Raji (cell line): Measurements from ENCODE around the gene FGGY.

Experiments
- POLR2A ChIP-seq: IDR thresholded peaks from 2 replicates; pipeline ENCODE4 v1.6.1; 2011; ENCODE audit warnings: low read depth, low read length, control low read depth; ENCODE audit not compliant: insufficient read depth

FGGY gene

DNA sequence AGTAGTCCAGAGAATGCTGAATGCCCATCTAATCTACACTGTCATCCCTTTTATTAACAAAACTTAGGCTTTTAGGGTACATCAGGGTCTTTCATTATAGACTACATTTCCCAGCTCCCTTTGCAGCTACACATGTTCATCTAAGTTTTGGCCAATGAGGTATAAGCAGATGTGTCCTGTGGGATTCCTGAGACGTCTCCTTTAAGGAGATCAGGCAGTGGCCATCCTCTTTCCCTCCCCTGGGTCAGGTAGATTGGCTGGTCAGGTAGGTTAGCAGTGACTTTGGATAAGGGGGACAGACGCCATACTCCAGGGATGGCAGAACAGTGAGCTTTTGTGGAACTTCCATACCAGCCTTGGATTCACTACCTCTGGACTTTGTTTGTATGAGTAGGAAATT, 188.3 kb downstream of the FGGY start:
- no peak for TF ChIP-seq POLR2A

GRCh38 chr1:59485949-59486348, 189.1 kb downstream of the FGGY start:
- TF ChIP-seq POLR2A, result no peak

GRCh38 chr1:59486615-59487014, 189.7 kb downstream of the FGGY start:
- TF ChIP-seq POLR2A, result no peak

GRCh38 chr1:59487335-59488031, 190.6 kb downstream of the FGGY start:
- TF ChIP-seq POLR2A, result no peak

GRCh38 chr1:59492500-59492899, 195.6 kb downstream of the FGGY start:
- no peak for TF ChIP-seq POLR2A

DNA sequence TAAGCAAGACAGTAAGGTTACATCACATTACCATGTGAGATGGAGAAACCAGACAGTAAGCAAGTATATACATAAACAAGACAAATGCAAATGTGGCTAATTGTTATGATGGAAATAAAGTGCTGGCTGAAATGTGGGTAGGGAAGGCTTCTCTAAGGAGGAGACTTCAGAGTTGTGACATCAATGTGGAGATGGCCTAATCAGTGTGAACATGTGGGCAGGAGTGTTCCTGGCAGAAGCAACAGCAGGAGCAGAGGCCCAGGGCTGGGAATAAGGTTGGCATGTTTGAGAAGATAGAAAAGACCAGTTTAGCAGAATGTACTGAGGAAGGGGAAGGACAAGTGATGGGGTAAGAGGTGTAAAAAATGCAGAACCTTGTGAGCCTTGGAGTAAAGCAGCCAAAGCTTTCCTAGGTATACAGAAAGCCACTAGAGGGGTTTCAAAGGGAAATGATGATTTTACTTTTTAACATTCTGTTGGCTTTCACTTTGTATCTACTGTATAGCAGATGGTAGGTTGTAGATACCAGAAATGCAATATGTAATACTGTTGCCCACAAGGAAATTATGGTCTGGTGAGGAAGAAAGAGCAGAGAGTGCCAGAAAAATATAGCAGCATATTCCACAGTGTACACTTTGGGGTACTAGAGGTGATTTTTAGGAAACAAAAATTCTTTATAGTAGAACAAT, 197.4 kb downstream of the FGGY start:
- TF ChIP-seq POLR2A, result no peak

DNA sequence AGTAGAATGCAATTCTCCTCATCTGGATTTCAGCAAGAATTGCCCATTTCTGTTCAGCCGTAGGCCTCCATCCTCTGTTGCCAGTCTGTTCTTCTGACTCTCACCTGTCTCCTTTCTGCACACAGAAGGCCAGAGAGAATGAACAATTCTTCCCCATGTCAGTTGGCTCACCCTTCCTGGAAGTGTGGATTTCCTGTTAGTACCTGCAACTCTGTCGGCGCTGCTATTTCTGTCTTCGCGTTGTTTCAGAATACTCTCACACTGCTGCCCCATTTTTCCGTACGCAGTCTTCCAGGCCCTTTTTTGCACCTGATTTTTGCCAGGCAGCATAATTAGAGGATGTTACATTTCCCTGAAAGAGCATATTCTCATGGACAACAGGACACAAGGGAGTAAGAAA, 200.7 kb downstream of the FGGY start:
- TF ChIP-seq POLR2A, result no peak

DNA sequence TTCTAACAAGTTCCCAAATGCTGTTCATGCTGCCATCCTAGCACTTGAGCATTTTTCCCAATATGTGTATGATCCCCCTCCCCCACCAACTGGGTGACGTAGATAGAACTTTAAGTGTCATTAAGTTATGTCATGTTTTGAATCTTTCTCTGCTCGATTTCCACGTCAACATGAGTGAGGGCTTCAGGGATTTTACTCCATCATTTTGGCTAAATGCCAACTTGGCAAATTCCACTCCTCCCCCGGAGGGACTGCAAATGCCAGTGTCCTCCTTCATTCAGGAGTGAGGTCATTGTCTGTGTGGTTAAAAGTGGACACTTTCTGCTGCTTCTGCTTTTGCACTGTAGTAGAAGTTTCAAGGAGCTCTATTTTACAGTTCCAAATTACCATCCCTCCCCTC, 201.7 kb downstream of the FGGY start:
- no peak for TF ChIP-seq POLR2A

GRCh38 chr1:59499273-59499942, 202.5 kb downstream of the FGGY start:
- no peak for TF ChIP-seq POLR2A

DNA sequence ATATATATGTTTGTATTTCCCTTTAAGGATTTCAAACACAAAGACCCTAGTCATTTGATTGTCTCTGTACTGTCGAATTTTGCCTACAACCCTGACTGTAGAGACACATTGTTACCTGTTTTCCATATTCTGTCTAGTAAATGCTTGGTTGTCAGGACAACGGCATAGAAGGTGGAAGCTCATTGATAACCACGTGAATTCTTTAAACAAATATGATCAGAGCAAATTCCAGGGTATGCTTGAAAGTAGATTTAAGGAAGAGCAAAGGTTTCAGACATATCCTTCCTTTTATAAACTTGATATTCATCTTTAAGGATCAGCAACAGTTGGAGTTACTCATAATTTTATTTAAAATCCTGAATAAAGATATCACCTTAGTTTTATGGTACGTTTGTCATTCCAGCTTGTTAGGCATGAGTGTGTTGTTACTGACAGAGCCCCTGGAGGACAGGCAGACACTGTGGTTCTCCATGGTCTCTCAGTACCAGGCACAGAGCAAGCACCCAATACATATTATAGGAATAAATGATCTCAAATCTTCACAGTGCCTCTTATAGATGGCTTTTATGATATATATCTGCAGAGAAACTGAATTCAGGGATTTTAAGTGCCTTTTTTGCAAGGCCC, 203.2 kb downstream of the FGGY start:
- TF ChIP-seq POLR2A, result no peak

- no peak for TF ChIP-seq POLR2A
Observed at GRCh38 chr1:59500950-59501742, 204.3 kb downstream of the FGGY start.

GRCh38 chr1:59502009-59502691, 205.3 kb downstream of the FGGY start:
- TF ChIP-seq POLR2A, result no peak

- TF ChIP-seq POLR2A, result no peak
Observed at GRCh38 chr1:59504276-59504675, 207.4 kb downstream of the FGGY start.

- TF ChIP-seq POLR2A, result no peak
Observed at GRCh38 chr1:59505596-59506028, 208.7 kb downstream of the FGGY start.
